ENCODE measurements around the gene TMEM167A.

GRCh38 chr5:83048811-83049210, 28.4 kb downstream of the TMEM167A start:
- TF ChIP-seq CTCF (IDR thresholded peaks at IDR 0.05; ENCODE audit: low read depth, low read length), result no peak
- TF ChIP-seq POLR2A (IDR thresholded peaks at IDR 0.05; ENCODE audit: extremely low read depth, insufficient read length), result no peak
- TF ChIP-seq MYC (IDR thresholded peaks at IDR 0.05; ENCODE audit: low read depth, low read length), result no peak
